GM21447 (cell line): ENCODE measurements around the gene TRIM28.
"Not testable (repeated sequence)": the region's sequence is repeated elsewhere in the genome, so short reads cannot be mapped to it uniquely, and the experiment has no call there.

Experiments
- ATAC-seq: cut with Tn5 transposase; IDR thresholded peaks from one replicate; pipeline ENCODE4 v1.9.1; 2021; ENCODE audit not compliant: unreplicated experiment

Gene TRIM28

DNA sequence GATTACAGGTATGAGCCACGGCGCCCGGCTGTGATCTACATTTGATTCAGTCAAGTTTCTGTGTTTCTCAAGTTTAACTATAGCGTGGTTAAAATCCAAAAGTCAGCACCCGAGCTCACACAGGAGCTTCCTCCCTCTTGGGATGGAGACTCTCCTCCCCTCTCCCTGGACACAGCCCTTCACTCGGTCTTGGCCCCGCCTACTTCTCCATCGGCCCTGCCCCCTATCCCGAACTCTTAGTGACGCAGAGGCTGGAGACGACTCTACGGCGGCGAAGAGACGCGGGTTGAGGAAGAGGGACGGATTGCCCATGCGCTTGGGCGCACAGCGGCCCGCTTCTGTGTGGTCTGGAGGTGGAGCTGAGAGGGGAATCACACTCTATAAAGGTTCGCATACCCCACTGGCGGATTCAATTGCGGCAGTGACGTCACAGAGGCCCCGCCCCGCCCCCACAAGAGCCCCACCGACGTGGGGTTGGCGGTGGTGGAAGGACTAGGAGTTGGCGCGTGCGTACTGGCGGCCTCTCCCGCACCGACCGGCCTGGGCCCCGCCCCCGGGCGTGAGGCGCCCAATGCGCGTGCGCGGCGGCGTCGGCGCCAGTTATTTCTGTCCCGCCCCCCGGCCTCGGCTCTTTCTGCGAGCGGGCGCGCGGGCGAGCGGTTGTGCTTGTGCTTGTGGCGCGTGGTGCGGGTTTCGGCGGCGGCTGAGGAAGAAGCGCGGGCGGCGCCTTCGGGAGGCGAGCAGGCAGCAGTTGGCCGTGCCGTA is at the start of gene TRIM28:
TSS of gene TRIM28 (plus strand) at position 239 of the 765 bp plus-strand sequence. CDS start 694 bp downstream, outside the sequence.
- peak; percentile 79 for ATAC-seq

DNA sequence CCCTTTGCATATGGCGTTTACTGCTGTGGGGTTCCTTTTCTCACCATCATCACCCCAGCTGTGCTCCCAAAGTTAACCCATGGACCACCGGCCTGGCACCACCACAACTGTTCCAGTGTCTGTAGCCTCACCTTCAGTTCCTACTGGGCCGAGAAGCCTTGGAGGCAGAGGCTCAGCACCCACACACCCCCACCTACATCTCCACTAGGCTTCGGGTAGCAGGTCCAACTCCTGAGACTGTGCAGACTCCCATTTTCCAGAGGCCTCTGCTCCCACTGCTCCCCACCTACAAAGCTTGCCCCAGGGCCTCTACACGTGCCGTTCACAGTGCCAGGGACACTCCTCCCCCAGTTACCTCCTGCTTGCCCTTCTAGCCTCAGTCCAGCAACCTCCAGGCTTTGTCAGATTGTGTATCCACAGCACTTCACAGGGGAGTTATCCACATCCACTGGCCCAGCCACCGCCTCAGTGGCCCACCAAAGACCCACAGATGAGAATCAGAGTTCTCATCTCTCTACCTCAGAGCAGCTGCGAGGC is 46.2 kb upstream of the TRIM28 start:
- no peak for ATAC-seq

DNA sequence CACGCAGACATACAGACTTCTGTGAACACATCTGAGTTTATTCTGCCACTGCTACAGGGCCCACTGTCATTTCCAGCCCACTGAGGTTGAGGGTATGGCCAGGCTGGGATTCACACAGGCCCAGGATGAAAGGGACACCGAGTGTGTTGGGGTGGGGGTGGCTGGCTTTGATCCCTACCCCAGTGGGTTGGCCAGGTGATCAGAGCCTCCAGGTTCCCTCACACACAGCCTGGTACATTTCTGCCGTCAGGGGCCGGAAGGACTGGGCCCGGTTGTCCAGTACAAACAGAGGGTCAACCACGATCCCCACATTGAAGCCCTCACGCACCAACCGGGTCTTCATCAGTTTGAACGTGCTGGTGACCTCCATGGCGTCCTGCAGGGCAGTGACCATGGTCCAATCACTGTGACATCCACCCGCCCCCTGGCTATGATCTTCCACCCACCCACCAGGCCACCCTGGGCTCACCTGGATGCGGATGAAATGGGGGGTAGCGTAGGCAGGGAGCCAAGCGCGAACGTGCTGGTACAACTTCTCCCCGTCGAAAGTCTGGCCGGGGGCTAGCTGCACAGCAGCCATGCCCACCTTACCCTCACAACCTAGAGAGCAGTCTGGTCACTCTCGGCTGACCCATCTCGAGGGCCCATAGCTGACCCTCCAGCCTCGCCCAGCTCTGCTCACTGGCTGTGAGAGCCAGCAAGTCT is 45.4 kb upstream of the TRIM28 start:
- no peak for ATAC-seq

DNA sequence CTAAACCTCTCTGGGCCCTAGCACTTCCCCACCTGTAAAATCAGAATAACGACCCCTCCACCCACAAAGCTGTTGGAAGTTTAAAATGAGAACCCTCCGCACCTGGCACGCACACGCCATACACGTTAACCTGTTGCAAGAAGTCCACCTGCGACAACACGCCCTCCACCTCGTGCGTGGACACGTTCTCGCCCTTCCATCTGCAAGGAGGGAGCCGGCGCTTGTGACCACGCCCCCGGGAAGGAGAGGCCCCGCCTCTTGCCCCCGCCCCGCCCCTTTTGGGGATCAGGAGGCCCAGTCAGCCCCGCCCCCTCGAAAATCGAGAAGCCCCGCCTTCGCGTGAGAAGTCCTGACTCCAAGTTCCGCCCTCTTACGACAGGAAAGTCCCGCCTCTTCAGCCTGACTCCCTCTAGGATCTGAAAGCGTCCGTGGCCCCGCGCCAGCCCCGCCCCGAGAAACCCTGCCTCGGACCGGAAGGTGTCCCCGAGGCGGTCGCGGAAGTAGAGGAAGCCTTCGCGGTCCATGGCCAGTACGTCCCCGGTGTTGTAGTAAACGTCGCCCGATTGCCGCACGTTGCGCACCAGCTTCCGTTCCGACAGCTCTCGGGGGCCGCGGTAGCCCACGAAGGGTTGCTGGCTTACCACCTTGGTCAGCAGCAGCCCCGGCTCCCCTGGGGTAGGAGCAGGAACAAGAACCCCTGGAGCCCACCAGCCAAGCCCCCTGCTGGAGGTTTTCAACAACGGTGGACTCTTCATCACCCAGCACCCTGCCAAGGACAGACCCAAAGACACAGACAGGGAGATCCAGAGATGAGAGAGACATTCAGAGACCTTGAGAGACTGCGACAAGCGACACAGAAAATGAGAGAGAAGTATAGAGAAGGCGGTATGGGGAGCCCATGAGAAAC is 44.6 kb upstream of the TRIM28 start:
- peak; percentile 93 for ATAC-seq

DNA sequence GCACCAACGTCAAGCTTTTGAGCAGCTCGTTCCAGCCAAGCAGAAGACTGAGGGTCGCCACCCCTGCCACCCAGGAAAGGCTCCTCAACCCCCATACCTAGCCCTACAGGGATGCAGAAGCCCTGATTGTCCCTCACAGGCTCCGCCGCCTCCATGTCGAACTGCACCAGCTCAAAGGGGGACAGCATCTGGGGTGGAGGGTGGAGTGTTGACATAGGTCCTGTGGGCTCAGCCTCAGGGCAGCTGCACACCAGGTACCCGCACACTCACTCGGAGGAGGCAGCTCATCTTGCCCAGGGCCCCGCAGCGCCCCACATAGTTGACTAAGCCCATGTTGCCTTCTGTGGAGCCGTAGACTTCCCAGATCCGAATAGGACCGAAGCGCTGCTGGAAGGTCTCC is 43.6 kb upstream of the TRIM28 start:
- ATAC-seq = no peak

DNA sequence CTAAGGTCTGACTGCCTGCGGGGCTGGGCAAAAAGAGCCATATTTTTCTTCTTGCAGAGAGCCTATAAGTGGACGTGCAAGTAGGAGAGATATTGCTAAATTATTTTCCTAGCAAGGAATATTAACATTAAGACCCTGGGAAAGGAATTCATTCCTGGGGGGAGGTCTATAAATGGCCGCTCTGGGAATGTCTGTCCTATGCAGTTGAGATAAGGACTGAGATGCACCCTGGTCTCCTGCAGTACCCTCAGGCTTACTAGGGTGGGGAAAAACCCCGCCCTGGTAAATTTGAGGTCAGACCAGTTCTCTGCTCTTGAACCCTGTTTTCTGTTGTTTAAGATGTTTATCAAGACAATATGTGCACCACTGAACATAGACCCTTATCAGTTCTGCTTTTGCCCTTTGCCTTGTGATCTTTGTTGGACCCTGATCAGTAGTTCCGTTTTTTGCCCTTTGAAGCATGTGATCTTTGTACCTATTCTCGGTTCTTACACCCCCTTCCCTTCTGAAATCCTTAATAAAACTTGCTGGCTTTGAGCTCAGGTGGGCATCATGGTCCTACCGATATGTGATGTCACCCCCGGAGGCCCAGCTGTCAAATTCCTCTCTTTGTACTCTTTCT is 36.2 kb upstream of the TRIM28 start:
- ATAC-seq = not testable (repeated sequence)

DNA sequence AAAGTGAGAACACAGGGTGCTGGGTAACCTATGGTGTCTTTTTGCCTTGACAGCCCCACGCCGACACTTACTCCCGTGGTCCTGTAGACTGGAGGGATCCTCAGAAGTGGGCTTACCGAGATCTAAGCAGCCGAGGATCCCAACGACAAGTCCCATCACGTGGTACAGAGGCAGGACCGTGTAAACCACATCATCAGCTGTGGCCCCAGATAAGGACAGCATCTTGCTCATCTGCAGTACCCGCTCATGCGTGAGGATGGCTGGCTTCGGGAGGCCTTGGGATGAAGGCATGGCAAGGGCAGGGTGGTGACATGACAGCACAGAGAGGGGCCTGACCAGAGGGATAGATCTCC is 34.2 kb upstream of the TRIM28 start:
- no peak for ATAC-seq

DNA sequence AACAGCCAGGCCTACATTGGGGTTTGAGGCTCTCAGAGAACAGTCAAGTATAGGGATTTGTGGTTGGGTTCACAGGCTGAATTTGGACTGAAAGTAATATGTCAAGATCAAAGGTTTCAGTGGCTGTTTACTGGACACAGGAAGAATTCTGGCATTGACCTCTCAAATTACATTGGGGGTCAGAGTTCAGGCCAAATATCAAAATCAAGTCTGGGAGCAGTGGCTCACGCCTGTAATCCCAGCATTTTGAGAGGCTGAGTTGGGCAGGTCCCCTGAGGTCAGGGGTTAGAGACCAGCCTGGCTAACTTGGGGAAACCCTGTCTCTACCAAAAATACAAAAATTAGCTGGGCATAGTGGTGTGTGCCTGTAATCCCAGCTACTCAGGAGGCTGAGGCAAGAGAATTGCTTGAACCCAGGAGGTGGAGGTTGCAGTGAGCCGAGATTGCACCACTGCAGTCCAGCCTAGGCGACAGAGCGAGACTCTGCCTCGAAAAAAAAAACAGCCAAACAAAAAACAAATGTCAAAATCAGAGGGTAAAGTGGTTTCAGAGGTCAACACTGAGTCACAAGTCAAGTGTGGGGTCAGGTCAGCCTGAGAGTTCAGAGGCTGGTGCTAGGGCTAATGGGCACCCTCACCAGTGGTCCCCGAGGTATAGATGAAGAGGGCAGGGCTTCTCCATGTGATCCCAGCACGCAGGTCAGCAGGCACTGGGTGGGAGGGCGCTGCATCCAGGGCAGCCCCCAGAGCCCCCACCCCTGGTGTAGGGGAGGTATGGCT is 33.6 kb upstream of the TRIM28 start:
- ATAC-seq = no peak

DNA sequence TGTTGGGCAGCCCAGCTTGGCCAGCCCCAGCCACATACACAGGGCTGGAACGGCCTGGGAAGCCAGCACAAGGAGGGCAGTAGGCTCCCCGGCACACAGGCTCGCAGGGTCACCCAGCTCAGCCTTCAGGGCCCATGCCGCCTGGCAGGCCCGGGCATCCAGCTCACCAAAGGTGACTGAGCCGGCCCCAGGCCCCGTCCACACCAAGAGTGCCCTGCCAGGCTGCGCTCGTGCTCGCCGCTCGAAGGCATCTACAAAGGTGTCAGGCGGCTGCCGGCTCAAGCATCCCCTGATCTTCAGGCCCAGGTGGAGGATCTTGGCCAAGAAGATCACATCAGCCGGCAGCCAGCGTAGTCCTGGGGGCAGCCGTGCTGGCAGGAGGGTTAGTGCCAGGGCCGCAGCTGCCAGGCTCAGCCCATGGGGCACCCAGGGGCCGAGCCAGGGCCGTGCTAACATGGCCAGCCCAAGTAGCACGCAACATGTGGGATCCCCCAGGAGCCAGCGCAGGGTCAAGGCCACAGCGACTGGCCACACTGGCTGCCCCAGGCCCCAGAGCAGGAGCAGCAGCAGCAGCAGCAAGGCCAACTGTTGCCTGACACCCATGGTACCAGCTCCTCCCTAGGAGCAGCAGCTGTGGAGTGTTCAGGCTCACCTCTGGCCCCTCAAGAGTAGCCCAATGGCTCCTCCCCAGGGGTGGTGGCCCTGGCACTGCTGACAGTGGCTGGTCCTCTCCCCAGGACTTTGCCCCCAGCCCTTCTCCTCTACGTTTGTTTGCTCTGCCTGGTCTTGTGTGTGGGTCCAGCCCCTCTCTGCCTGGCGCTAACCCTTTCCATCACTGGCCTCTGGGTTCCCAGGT is 32.3 kb upstream of the TRIM28 start, which contains the start of gene SLC27A5:
TSS of gene SLC27A5 (minus strand) at position 640 of the 856 bp plus-strand sequence. CDS start at position 603, 37 bp downstream.
- no peak for ATAC-seq

DNA sequence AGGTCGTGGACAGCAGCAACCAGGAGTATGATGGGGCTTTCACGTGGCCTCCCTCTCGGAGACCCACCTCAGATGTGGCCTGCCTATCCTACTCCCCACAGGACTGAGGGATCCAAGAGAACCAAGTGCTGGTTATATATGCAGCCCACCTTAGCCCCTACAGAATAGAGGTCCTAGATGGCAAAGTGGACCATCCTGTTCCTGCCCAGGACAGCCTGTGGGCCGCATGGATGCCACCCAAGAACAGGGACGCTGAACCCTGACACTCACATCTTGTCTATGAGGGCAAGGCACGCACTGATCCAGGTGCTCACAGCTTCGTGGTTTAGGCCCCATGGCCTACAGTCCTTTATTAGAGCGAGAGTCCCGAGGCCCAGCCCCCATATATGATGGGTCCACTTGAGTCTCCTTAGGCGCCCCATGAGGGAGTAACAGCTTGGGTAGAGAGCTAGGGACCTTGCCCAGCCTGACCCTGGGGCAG is 30.6 kb upstream of the TRIM28 start:
- ATAC-seq = no peak

DNA sequence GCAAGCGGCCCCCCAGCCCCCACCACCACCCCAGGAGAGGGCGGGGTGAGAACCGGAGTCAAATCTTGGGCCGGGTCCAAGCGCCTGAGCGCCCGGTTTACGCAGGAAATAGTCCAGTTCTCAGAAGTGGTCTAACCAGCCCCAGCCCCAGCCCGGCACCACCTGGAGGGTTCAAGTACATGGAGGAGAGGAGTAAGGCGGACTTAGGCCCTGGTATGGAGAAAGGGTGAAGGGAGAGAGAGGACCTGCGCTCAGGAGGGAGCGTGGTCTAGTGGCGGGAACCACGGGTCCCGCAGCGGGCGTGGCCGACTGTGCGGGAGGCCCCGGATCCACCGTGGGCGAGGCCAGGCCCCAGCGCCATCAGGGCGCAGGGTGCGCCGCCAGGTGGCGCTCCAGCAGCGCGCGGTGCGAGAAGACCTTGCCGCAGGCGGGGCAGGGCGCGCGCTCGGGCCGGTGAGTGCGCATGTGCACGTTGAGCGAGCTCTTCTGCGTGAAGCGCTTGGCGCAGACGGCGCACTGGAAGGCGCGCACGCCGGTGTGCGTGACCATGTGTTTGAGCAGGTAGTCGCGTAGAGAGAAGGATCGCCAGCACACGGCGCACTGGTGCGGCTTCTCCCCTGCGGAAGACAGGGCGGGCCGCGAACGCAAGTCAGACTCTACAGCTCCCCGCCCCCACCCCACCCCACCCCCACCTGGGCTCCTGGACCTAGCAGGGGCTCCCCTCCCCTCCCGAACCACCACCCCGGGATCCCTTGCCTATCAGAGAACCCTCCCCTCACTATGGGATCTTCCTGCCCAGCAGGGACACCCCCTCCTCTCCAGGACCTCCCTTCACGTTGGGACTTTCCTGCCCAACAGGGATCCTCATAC is 29.9 kb upstream of the TRIM28 start:
- ATAC-seq = peak; percentile 64

DNA sequence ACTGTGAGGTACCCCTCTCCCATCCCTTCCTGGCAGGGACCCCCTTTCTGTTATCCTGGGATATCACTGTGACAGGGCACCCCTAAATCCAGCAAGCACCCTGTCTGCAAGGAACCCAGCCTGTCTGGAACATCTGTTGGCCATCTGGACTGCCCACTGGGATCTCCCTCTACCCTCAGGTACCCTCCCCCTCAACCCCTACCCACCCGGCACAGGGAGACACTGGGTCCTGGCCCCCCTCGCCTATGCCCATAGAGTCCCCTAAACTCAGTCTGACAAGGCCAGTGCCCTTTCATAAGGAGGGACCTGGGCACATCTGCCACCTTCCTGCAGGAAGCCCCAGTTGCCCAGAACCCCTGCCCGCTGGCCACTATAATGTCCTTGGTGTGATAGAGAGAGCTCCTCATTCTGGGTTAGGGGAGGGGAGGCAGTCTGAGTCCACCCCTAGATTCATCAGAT is 29.3 kb upstream of the TRIM28 start:
- no peak for ATAC-seq

DNA sequence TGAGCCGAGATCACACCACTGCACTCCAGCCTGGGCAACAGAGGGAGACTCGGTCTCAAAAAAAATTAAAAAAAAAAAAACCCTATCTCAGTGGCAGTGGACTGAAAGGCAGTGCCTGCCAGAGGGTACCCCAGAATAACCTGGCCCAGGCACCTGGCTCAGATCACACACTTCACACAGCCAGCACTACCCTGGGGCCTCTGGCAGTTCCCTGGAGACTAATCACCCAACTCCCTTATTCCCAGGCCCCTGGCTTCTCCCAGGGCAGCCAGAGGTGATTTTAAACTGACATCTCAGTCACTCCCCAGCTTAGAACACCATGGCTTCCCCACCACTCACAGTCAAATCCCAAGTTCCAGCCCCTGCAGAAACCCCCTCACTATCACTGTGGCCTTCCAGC is 28.6 kb upstream of the TRIM28 start:
- ATAC-seq = no peak

DNA sequence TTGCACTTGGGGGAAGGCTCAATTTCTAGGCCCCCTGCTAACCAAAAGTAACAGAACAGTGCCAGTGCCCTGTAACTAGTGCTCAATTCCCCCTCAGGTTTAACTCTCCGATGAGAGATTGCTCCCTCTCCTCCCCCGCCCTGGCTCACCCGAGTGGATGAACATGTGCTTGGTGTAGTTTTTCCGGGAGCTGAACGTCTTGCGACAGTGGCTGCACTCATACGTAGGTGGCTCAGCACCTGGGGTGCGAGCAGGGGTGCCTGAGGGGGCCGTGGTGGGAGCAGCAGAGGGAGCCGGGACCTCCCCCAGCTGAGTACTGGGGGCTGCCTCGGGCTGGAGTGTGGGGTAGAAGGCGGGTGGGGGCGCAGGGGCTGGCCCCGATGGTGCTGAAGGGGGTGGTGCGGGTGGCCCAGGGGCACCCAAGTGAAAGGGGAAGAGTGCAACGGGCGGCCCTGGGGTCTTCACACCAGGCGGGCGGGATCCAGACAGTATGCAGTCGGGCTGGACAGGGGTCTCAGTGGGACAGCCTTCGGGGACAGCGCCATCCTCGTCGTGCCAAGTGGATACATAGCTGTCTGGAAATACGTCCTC is 27.5 kb upstream of the TRIM28 start:
- no peak for ATAC-seq

DNA sequence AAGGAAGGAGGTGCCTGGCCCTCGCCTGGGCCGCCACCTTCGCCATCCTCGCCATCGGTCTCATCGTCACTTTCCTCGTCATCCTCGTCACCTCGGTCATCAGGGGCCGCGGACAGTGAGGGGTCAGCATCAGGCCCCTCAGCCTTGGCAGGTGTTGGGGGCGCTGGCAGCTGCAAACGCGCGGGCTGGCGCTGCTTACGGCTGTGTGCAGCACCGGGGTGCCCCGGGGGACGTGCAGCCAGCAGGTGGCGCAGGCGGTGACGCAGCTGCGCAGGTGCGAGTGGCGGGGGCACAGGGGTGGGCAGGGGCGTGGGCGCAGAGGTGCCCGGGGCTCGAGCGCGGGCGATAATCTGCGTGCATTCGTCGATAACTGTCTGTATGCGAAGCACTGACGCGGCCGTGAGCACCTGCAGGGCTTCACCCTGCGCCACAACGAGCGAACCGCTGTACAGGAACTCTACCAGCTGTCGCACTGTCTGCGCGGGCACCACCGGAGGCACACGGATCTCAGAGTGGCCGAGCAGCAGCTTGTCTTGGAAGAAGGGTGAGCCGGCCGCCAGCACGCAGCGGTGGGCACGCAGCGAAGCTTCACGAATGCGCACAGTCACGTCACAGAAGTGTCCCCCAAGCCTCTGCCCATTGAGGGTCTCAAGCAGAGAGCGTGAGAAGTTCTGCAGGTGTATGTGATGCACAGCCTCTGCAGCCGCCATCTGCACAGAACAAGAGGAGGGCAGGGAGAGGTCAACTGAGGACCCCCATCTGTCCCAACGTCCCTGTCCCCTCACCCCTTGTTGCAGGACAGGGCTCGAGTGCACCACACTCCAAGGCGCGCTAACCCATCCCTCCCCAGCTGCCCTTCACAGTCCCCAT is 26.7 kb upstream of the TRIM28 start:
- ATAC-seq = no peak
